ENCODE measurements around the gene ITIH3.

DNA sequence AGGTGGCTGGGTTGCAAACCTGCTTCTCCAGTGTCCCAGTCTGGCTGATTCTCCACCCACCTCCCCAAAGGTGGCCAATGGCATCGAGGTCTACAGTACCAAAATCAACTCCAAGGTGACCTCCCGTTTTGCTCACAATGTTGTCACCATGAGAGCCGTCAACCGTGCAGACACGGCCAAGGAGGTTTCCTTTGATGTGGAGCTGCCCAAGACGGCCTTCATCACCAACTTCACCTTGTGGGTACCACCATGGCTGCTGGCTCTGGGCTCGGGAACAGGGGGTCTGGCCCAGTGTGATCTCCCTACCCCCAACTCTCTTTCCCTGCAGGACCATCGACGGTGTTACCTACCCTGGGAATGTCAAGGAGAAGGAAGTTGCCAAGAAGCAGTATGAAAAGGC lies 1.8 kb downstream of the ITIH3 start:
- no peak for TF ChIP-seq CTCF (IDR thresholded peaks at IDR 0.05)
- TF ChIP-seq POLR2A (IDR thresholded peaks at IDR 0.05): no peak

All from ovary (tissue), 3 donors.